CD14-positive monocyte (primary cell): ENCODE results near the gene CRYGA. TPM values are rescaled to one million over a fixed set of nuclear protein-coding genes. Genes with fewer than 3 reads are reported as not detected.

Experiments used
- DNase-seq, 3 donors: peaks; one replicate each; pipeline ENCODE4 v3.0.0-alpha.2; 2011 to 2022
- H2AFZ ChIP-seq: 2 replicates; pipeline ENCODE4 v1.6.0; 2012; ENCODE audit warnings: mild to moderate bottlenecking, low read depth, low read length, inconsistent platforms; ENCODE audit not compliant: insufficient read depth, poor library complexity, severe bottlenecking
- H3K27ac ChIP-seq, 2 donors: 1 replicate in 1 of 2; 2 replicates in 1 of 2; pipeline ENCODE4 v1.5.1; 2012 to 2013; ENCODE audit warnings: low read length in 2 of 2, control low read depth in 1 of 2, inconsistent platforms in 1 of 2, low read depth in 1 of 2, mild to moderate bottlenecking in 1 of 2
- H3K27me3 ChIP-seq, 2 donors: one replicate each; pipeline versions ENCODE4 v1.6.0 to v1.6.1; 2011 to 2013; ENCODE audit warnings: low read length in 2 of 2; ENCODE audit not compliant: control insufficient read depth in 2 of 2, insufficient read depth in 2 of 2
- H3K36me3 ChIP-seq, 2 donors: replicated peaks in 1 of 2; 1 replicate in 1 of 2; 2 replicates in 1 of 2; pipeline versions ENCODE4 v1.5.1 to v1.6.1; 2012 to 2013; ENCODE audit warnings: low read length in 2 of 2, control low read depth in 1 of 2, inconsistent platforms in 1 of 2, mild to moderate bottlenecking in 1 of 2; ENCODE audit not compliant: insufficient read depth in 2 of 2, control insufficient read depth in 1 of 2
- H3K4me1 ChIP-seq, 2 donors: 1 replicate in 1 of 2; 2 replicates in 1 of 2; pipeline versions ENCODE4 v1.5.1 to v1.6.1; 2012 to 2013; ENCODE audit warnings: low read length in 2 of 2, control low read depth in 1 of 2, inconsistent platforms in 1 of 2, mild to moderate bottlenecking in 1 of 2, moderate library complexity in 1 of 2; ENCODE audit not compliant: insufficient read depth in 2 of 2, control insufficient read depth in 1 of 2
- H3K4me2 ChIP-seq: replicated peaks from 2 replicates; pipeline ENCODE3; 2012; ENCODE audit warnings: low read length, moderate library complexity, mild to moderate bottlenecking; ENCODE audit not compliant: poor library complexity, severe bottlenecking; ENCODE audit errors: extremely low read depth
- H3K4me3 ChIP-seq, 3 experiments: fragments of 200-600 bp in 1 of 3; sonication (generic) in 1 of 3; replicated peaks in 1 of 3; 1 replicate in 2 of 3; 2 replicates in 1 of 3; pipeline ENCODE4 v1.5.1; 2011 to 2013; ENCODE audit warnings: low read length in 3 of 3, mild to moderate bottlenecking in 3 of 3, control low read depth in 2 of 3, low read depth in 2 of 3, inconsistent platforms in 1 of 3, moderate library complexity in 1 of 3
- H3K79me2 ChIP-seq: 2 replicates; pipeline ENCODE4 v1.6.0; 2012; ENCODE audit warnings: mild to moderate bottlenecking, control low read depth, inconsistent platforms, low read length, moderate library complexity; ENCODE audit not compliant: insufficient read depth
- H3K9ac ChIP-seq: 2 replicates; pipeline ENCODE4 v1.6.0; 2017; ENCODE audit warnings: low read length, mild to moderate bottlenecking; ENCODE audit not compliant: insufficient read depth, poor library complexity, severe bottlenecking
- H3K9me3 ChIP-seq, 2 donors: replicated peaks in 1 of 2; 1 replicate in 1 of 2; 2 replicates in 1 of 2; pipeline versions ENCODE4 v1.5.1 to v1.6.1; 2012 to 2013; ENCODE audit warnings: low read length in 2 of 2, control low read depth in 1 of 2; ENCODE audit not compliant: control insufficient read depth in 1 of 2, insufficient read depth in 1 of 2
- H4K20me1 ChIP-seq: 2 replicates; pipeline ENCODE4 v1.6.0; 2012; ENCODE audit warnings: mild to moderate bottlenecking, low read length, control low read depth, moderate library complexity; ENCODE audit not compliant: insufficient read depth
- H3K27ac Mint-ChIP-seq, 7 donors: one replicate each; pipeline ENCODE4 v1.8.0; 2020; ENCODE audit warnings: mild to moderate bottlenecking in 7 of 7, mixed read lengths in 7 of 7, moderate library complexity in 6 of 7, inconsistent platforms in 2 of 7
- H3K27me3 Mint-ChIP-seq, 3 donors: one replicate each; pipeline ENCODE4 v1.8.0; 2021 to 2022; ENCODE audit warnings: low read depth in 3 of 3, mild to moderate bottlenecking in 3 of 3, mixed read lengths in 3 of 3, moderate library complexity in 3 of 3, inconsistent platforms in 1 of 3
- H3K36me3 Mint-ChIP-seq, 2 donors: one replicate each; pipeline ENCODE4 v1.8.0; 2020; ENCODE audit warnings: mixed read lengths in 2 of 2, inconsistent platforms in 1 of 2, mild to moderate bottlenecking in 1 of 2
- H3K4me1 Mint-ChIP-seq: one replicate; pipeline ENCODE4 v1.8.0; 2020; ENCODE audit warnings: mild to moderate bottlenecking, mixed read lengths
- H3K4me3 Mint-ChIP-seq, 2 donors: one replicate each; pipeline ENCODE4 v1.8.0; 2020; ENCODE audit warnings: mild to moderate bottlenecking in 2 of 2, mixed read lengths in 2 of 2, moderate library complexity in 1 of 2
- H3K9me3 Mint-ChIP-seq, 7 donors: one replicate each; pipeline ENCODE4 v1.8.0; 2020 to 2022; ENCODE audit warnings: mixed read lengths in 7 of 7, mild to moderate bottlenecking in 6 of 7, moderate library complexity in 6 of 7, inconsistent platforms in 2 of 7
- WGBS: methylation state at CpG from one replicate; pipeline ENCODE4 v1.1.5; 2013; ENCODE audit warnings: missing lambda C conversion rate; ENCODE audit not compliant: insufficient coverage; 5-methylcytosine and 5-hydroxymethylcytosine counted together
- intact Hi-C, 2 donors: fragments of 100-400 bp; cut with micrococcal nuclease; formaldehyde crosslinking; loops; one replicate each; pipeline versions ENCODE4 v1.15.0 to v1.15.1; 2023
- polyA plus RNA-seq, 3 donors: library from polyadenylated mRNA; depleted of rRNA in 1 of 3; unstranded in 2 of 3; stranded (reverse) in 1 of 3; fragments of 300-500 nt in 2 of 3; fragments of >200 nt in 1 of 3; fragmentation: Illumina TruSeq in 2 of 3; gene quantifications; 1 replicate in 2 of 3; 2 replicates in 1 of 3; pipeline ENCODE4 v1.2.3, GENCODE V29; 2012 to 2021
- TF ChIP-seq, protein P1 (sequence below): fragments of 200-600 bp; IDR thresholded peaks from one replicate; pipeline ENCODE4 v1.8.0; 2022; ENCODE audit warnings: antibody characterized with exemption, mild to moderate bottlenecking

CRYGA gene
- polyA plus RNA-seq, 3 donors, result not detected

DNA sequence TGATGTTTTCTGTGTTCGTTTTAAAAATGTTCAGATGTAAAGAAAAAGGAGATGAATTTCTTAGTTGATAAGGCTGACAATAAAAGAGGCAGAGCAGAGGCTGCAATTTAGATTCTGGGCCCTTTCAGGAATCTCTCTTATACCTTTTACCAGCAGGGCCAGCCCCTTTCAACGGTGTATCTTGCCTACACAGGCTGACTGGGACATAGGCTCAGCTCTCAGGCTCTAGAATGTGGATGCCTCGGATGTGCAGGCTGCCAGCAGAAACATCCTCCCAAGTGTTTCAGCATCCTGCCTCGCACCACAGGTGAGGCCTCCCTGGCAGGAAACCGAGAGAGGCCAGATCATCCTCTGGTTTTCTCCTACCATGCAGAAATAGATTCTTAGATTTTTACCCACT lies 23.1 kb upstream of the CRYGA start:
- 61% methylated on average over 4 of the region's 5 CpGs for WGBS
- H3K4me3 Mint-ChIP-seq, result no peak overlapping the region

DNA sequence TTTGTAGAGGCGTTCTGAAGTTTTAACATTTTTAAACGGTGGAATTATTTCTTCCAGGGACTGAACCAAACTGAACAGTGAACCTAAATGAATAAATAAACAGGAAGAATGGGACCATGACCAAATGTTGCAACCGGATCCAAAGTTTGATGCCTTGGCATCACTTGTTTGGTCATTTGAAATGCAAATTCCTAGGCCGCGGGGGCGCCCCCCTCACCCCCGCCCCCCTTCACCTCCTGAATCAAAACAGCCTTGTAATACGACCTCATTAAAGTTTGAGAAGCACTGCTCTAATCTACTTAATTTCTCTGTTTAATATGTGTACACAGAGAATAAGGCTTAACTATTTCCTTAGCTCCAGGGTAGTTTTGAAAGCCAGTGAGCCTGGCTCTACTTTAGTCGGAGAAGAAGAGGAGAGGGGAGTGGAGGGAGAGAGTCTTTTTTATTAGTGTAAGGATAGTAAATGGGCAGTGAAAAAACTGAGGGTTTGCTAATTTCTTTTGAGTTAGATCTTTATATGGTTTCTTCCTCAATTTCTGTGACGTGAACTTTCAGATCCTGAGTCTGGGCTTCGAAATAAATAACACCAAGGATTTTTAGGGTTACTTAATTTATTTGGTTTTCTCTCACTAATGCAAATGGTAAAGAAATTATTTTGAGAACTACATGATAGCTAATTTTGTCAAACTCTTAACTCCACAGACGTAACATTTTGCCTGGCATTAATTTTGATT lies 20.8 kb upstream of the CRYGA start:
- peak overlapping the region; percentile 36 for H2AFZ ChIP-seq
- peak in 1 of 3 donors; percentile 19 for DNase-seq
- peaks cover 19% of the 10 kb centered on the region for H3K4me1 Mint-ChIP-seq
- peaks cover 12 to 13% of the 10 kb centered on the region in 2 donors for H3K4me1 ChIP-seq
- peak overlapping the region in 2 of 7 donors; percentile 60 to 66 for H3K27ac Mint-ChIP-seq
- peak overlapping the region in 1 of 2 donors; percentile 68 for H3K4me3 Mint-ChIP-seq
- TF ChIP-seq, protein P1, sequence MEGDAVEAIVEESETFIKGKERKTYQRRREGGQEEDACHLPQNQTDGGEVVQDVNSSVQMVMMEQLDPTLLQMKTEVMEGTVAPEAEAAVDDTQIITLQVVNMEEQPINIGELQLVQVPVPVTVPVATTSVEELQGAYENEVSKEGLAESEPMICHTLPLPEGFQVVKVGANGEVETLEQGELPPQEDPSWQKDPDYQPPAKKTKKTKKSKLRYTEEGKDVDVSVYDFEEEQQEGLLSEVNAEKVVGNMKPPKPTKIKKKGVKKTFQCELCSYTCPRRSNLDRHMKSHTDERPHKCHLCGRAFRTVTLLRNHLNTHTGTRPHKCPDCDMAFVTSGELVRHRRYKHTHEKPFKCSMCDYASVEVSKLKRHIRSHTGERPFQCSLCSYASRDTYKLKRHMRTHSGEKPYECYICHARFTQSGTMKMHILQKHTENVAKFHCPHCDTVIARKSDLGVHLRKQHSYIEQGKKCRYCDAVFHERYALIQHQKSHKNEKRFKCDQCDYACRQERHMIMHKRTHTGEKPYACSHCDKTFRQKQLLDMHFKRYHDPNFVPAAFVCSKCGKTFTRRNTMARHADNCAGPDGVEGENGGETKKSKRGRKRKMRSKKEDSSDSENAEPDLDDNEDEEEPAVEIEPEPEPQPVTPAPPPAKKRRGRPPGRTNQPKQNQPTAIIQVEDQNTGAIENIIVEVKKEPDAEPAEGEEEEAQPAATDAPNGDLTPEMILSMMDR, result no peak
- H4K20me1 ChIP-seq, result no peaks in the 10 kb centered on the region
- no peaks in the 10 kb centered on the region for H3K36me3 Mint-ChIP-seq
- peaks cover 0 to 4% (median 0%) of the 10 kb centered on the region in 3 donors for H3K27me3 Mint-ChIP-seq
- intact Hi-C loops, result no loop called here
- no peak overlapping the region for H3K27ac ChIP-seq
- H3K9me3 Mint-ChIP-seq, result no peaks in the 10 kb centered on the region
- no peak overlapping the region for H3K9ac ChIP-seq
- WGBS, result 44% methylated on average over 2 of the region's 12 CpGs
- H3K79me2 ChIP-seq, result no peaks in the 10 kb centered on the region
- H3K4me2 ChIP-seq, result peak overlapping the region; percentile 24
- H3K9me3 ChIP-seq, result no peaks in the 10 kb centered on the region
- H3K4me3 ChIP-seq, result peak overlapping the region in 1 of 3 experiments; percentile 26
- no peaks in the 10 kb centered on the region for H3K36me3 ChIP-seq
- H3K27me3 ChIP-seq, result no peaks in the 10 kb centered on the region

More for the DNA sequence above, 23.1 kb upstream of the CRYGA start:
- H2AFZ ChIP-seq, result no peak overlapping the region
- no peak overlapping the region for H3K9ac ChIP-seq
- peaks cover 12 to 13% of the 10 kb centered on the region in 2 donors for H3K4me1 ChIP-seq
- Mint-ChIP-seq H3K27me3 (peaks cover 0 to 4% (median 0%) of the 10 kb centered on the region in 3 donors), H3K4me1 (peaks cover 19% of the 10 kb centered on the region), H3K36me3 (no peaks in the 10 kb centered on the region), H3K27ac (no peak overlapping the region), H3K9me3 (no peaks in the 10 kb centered on the region)
- H3K4me2 ChIP-seq, result no peak overlapping the region
- H3K9me3 ChIP-seq, result no peaks in the 10 kb centered on the region
- H3K79me2 ChIP-seq, result no peaks in the 10 kb centered on the region
- no peaks in the 10 kb centered on the region for H4K20me1 ChIP-seq
- no peaks in the 10 kb centered on the region for H3K36me3 ChIP-seq
- intact Hi-C loops, result no loop called here
- no peak overlapping the region for H3K27ac ChIP-seq
- no peak for DNase-seq
- TF ChIP-seq, protein P1, result no peak
- no peaks in the 10 kb centered on the region for H3K27me3 ChIP-seq
- no peak overlapping the region for H3K4me3 ChIP-seq
